Bronchial epithelial cell (primary cell): ENCODE measurements around the gene KREMEN2. TPM values are rescaled to one million over a fixed set of nuclear protein-coding genes. Genes with fewer than 3 reads are reported as not detected.
A peak's percentile ranks its signal among the peaks of the same experiment; 100 is the strongest.

Experiments used
- DNase-seq: peaks from one replicate; pipeline ENCODE4 v3.0.0-alpha.2; 2010; ENCODE audit warnings: low read depth
- FAIRE-seq: peaks from 2 replicates; lab custom pipeline; 2011; peaks lifted over from hg19 to GRCh38; lab: Jason Lieb, UNC
- H3K27me3 ChIP-seq: 2 replicates; pipeline ENCODE4 v1.5.1; 2011; ENCODE audit warnings: low read length; ENCODE audit not compliant: control insufficient read depth, insufficient read depth
- H3K36me3 ChIP-seq: 2 replicates; pipeline ENCODE4 v1.5.1; 2011; ENCODE audit warnings: low read length; ENCODE audit not compliant: control insufficient read depth, insufficient read depth
- H3K4me3 ChIP-seq: 2 replicates; pipeline ENCODE4 v1.5.1; 2011; ENCODE audit warnings: mild to moderate bottlenecking, low read depth, low read length, control low read depth
- total RNA-seq: library from RNA; depleted of rRNA; stranded (reverse); fragments of >200 nt; gene quantifications from 2 replicates; pipeline ENCODE4 v1.2.1, GENCODE V29; 2014
- TF ChIP-seq, protein P1 (sequence below): IDR thresholded peaks from 2 replicates; pipeline ENCODE4 v1.5.1; 2011; ENCODE audit warnings: mild to moderate bottlenecking, moderate library complexity, low read length, control low read depth, inconsistent platforms; ENCODE audit not compliant: insufficient read depth, severe bottlenecking

The KREMEN2 gene
- total RNA-seq, 1 donor from 2014 or later: 1.1 TPM

DNA sequence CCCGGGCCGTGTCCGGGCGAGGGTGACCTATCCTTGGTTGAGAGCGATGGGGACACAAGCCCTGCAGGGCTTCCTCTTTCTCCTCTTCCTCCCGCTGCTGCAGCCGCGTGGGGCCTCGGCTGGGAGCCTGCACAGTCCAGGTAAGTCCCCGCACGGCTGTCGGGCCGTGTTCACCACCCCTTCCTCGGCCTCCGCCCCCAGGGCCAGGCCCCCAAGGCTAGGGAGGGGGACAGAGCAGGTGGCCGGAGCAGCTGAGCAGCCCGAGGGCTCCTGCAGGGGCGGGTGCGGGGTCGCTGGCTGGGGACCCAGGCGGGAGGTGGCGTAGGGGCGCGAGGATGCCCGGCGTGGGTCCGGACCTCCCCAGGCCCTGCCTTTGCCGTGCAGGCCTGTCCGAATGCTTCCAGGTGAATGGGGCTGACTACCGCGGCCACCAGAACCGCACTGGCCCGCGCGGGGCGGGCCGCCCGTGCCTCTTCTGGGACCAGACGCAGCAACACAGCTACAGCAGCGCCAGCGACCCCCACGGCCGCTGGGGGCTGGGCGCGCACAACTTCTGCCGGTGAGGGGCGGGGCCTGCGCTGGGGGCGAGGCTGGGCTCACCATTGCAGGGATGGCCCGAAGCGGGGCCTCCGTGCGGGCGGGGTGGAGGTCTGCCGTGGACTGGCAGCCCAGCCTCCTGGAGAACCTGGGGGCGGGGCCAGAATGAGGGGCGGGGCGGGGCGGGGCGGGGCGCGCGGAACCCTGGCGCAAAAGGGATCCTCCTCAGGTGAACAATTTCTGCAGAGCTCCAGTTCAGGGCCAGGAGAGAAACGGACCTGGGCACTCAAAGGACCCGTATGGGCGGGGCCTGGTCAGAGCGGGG is 631 bp downstream of the KREMEN2 start:
- H3K36me3 ChIP-seq: no peaks in the 10 kb centered on the region
- no peaks in the 10 kb centered on the region for H3K27me3 ChIP-seq
- peak; percentile 39 for DNase-seq
- no peak for FAIRE-seq
- TF ChIP-seq, protein P1, sequence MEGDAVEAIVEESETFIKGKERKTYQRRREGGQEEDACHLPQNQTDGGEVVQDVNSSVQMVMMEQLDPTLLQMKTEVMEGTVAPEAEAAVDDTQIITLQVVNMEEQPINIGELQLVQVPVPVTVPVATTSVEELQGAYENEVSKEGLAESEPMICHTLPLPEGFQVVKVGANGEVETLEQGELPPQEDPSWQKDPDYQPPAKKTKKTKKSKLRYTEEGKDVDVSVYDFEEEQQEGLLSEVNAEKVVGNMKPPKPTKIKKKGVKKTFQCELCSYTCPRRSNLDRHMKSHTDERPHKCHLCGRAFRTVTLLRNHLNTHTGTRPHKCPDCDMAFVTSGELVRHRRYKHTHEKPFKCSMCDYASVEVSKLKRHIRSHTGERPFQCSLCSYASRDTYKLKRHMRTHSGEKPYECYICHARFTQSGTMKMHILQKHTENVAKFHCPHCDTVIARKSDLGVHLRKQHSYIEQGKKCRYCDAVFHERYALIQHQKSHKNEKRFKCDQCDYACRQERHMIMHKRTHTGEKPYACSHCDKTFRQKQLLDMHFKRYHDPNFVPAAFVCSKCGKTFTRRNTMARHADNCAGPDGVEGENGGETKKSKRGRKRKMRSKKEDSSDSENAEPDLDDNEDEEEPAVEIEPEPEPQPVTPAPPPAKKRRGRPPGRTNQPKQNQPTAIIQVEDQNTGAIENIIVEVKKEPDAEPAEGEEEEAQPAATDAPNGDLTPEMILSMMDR: no peak
- H3K4me3 ChIP-seq: peak overlapping the region; percentile 44

DNA sequence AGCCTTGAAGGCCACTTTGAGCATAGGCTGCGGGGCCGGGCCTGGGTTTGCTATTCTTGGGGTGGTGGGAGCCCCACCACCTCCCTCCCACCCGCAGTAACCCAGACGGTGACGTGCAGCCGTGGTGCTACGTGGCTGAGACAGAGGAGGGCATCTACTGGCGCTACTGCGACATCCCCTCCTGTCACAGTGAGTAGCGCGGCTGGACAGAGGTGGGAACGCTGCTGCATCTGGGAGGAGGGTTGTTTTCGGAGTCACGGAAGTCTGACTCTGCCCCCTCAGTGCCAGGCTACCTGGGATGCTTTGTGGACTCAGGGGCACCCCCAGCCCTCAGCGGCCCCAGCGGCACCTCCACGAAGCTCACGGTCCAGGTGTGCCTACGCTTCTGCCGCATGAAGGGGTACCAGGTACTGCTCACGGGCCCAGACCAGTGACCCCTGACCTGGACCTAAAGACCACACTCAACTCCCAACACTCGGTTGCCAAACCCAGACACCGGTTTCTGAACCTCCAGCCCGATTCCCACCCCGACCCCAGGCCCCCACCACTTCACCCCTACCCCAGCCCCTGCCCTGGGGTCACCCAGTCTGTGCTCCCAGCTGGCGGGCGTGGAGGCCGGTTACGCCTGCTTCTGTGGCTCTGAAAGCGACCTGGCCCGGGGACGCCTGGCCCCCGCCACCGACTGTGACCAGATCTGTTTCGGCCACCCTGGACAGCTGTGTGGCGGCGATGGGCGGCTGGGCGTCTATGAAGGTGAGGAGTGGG is 2.1 kb downstream of the KREMEN2 start:
- DNase-seq: no peak
- TF ChIP-seq, protein P1: no peak
- no peak for FAIRE-seq
- Histone ChIP-seq H3K4me3 (no peak overlapping the region), H3K36me3 (no peaks in the 10 kb centered on the region), H3K27me3 (no peaks in the 10 kb centered on the region)

DNA sequence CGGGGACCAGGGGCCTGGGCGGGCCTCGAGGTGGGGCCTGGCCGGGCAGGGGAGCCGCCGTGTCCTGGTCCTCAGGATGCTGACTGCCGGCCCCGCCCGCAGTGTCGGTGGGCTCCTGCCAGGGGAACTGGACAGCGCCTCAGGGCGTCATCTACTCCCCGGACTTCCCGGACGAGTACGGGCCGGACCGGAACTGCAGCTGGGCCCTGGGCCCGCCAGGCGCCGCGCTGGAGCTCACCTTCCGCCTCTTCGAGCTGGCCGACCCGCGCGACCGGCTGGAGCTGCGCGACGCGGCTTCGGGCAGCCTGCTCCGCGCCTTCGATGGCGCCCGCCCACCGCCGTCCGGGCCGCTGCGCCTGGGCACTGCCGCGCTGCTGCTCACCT is 2.7 kb downstream of the KREMEN2 start:
- no peaks in the 10 kb centered on the region for H3K27me3 ChIP-seq

DNA sequence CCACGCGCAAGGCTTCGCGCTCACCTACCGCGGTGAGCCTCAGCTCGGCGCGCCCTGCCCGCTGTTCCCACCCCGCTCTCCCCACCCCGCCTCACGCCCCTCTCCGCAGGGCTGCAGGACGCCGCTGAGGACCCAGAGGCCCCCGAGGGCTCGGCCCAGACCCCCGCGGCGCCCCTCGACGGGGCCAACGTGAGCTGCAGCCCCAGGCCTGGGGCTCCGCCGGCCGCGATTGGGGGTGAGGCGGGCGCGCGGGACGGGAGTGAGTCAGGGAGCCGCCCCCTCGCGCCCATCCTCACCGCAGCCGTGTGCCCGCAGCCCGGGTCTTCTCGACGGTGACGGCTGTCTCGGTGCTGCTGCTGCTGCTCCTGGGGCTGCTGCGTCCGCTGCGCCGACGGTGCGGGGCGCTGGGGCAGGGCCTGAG is 3.1 kb downstream of the KREMEN2 start:
- no peaks in the 10 kb centered on the region for H3K27me3 ChIP-seq
- DNase-seq (no peak), FAIRE-seq (no peak)
- no peak overlapping the region for H3K4me3 ChIP-seq
- TF ChIP-seq, protein P1: no peak
- no peaks in the 10 kb centered on the region for H3K36me3 ChIP-seq

More for the DNA sequence above, 2.7 kb downstream of the KREMEN2 start:
- no peaks in the 10 kb centered on the region for H3K36me3 ChIP-seq
- TF ChIP-seq, protein P1: no peak
- DNase-seq (no peak), FAIRE-seq (no peak)
- no peak overlapping the region for H3K4me3 ChIP-seq

DNA sequence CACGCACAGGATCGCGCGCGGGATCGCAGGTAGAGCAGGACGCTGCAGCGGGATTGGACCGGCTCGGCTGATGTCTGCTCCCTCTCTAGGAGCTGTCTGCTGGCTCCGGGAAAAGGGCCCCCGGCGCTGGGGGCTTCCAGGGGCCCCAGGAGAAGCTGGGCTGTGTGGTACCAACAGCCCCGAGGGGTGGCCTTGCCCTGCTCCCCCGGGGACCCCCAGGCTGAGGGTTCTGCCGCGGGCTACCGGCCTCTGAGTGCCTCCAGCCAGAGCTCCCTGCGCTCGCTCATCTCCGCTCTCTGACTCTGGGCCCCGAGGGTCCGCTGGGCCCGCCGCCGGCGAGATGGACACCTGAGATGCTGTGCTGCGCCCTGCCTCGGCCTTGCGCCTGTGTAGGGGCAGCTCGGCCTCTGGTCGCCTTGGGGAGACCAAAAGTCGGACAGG is 3.7 kb downstream of the KREMEN2 start:
- TF ChIP-seq, protein P1: no peak
- H3K4me3 ChIP-seq: no peak overlapping the region
- H3K36me3 ChIP-seq: peaks cover 1% of the 10 kb centered on the region
- DNase-seq: no peak
- H3K27me3 ChIP-seq: no peaks in the 10 kb centered on the region
- FAIRE-seq: no peak
